ENCODE data around the gene RASGRF2.

GRCh38 chr5:81226286-81226685, 266.1 kb downstream of the RASGRF2 start:
- no peak for TF ChIP-seq CTCF (IDR thresholded peaks at IDR 0.05)
- TF ChIP-seq EP300 (IDR thresholded peaks at IDR 0.05) = no peak
- TF ChIP-seq POLR2A (IDR thresholded peaks at IDR 0.05) = no peak

Data from suprapubic skin (tissue), 3 donors.